Common myeloid progenitor, CD34-positive (primary cell): ENCODE results near the gene SLC37A3.
A peak's percentile ranks its signal among the peaks of the same experiment; 100 is the strongest.

ENCODE experiments used
- CTCF ChIA-PET: fragments of 350-600 bp; sonication (Branson Sonifier 250); formaldehyde crosslinking; loops from one replicate; lab custom pipeline; 2021; ENCODE audit warnings: antibody characterized with exemption; lab: Charles Lee
- POLR2A ChIA-PET: fragments of 350-600 bp; sonication (Branson Sonifier 250); formaldehyde crosslinking; loops from one replicate; lab custom pipeline; 2021; ENCODE audit warnings: antibody characterized with exemption; lab: Charles Lee
- DNase-seq, 3 donors: peaks; one replicate each; pipeline versions ENCODE4 v3.0.0 to v3.0.0-alpha.2; 2013
- H3K27ac ChIP-seq, 2 experiments: 1 replicate in 1 of 2; 2 replicates in 1 of 2; pipeline ENCODE4 v1.7.0; 2013; ENCODE audit warnings: inconsistent platforms in 2 of 2, low read length in 2 of 2, mild to moderate bottlenecking in 2 of 2, low read depth in 1 of 2, moderate library complexity in 1 of 2; ENCODE audit not compliant: severe bottlenecking in 2 of 2, insufficient read depth in 1 of 2, poor library complexity in 1 of 2
- H3K27me3 ChIP-seq, 5 experiments: replicated peaks in 2 of 5; 1 replicate in 3 of 5; 2 replicates in 2 of 5; pipeline versions ENCODE4 v1.6.1 to v1.7.0; 2013; ENCODE audit warnings: low read length in 4 of 5, mild to moderate bottlenecking in 2 of 5, moderate library complexity in 2 of 5, inconsistent platforms in 1 of 5; ENCODE audit not compliant: insufficient read depth in 5 of 5, control insufficient read depth in 4 of 5
- H3K36me3 ChIP-seq, 4 experiments: 1 replicate in 2 of 4; 2 replicates in 2 of 4; pipeline versions ENCODE4 v1.6.1 to v1.7.0; 2013; ENCODE audit warnings: low read length in 3 of 4, control low read depth in 1 of 4, mild to moderate bottlenecking in 1 of 4; ENCODE audit not compliant: control insufficient read depth in 4 of 4, insufficient read depth in 4 of 4
- H3K4me1 ChIP-seq, 4 experiments: 1 replicate in 3 of 4; 2 replicates in 1 of 4; pipeline versions ENCODE4 v1.6.1 to v1.7.1; 2013; ENCODE audit warnings: low read length in 3 of 4, mild to moderate bottlenecking in 3 of 4, control low read depth in 1 of 4, inconsistent platforms in 1 of 4, moderate library complexity in 1 of 4; ENCODE audit not compliant: control insufficient read depth in 4 of 4, insufficient read depth in 4 of 4; ENCODE audit errors: control extremely low read depth in 1 of 4
- H3K4me3 ChIP-seq, 7 experiments: 1 replicate in 4 of 7; 2 replicates in 3 of 7; pipeline versions ENCODE4 v1.5.1 to v1.7.0; 2013; ENCODE audit warnings: mild to moderate bottlenecking in 7 of 7, low read length in 6 of 7, moderate library complexity in 6 of 7, inconsistent platforms in 2 of 7, low read depth in 2 of 7, control low read depth in 1 of 7; ENCODE audit not compliant: insufficient read depth in 4 of 7, control insufficient read depth in 1 of 7; ENCODE audit errors: extremely low read depth in 1 of 7
- H3K9me3 ChIP-seq, 5 experiments: 1 replicate in 4 of 5; 2 replicates in 1 of 5; pipeline versions ENCODE4 v1.6.1 to v1.7.1; 2013; ENCODE audit warnings: low read length in 4 of 5, mild to moderate bottlenecking in 2 of 5, inconsistent platforms in 1 of 5, low read depth in 1 of 5, moderate library complexity in 1 of 5; ENCODE audit not compliant: control insufficient read depth in 4 of 5, insufficient read depth in 2 of 5; ENCODE audit errors: control extremely low read depth in 1 of 5
- WGBS: methylation state at CpG from one replicate; pipeline ENCODE4 v1.1.5; 2013; ENCODE audit not compliant: insufficient coverage; 5-methylcytosine and 5-hydroxymethylcytosine counted together

The SLC37A3 gene

GRCh38 chr7:140294454-140294853 is 103.9 kb downstream of the SLC37A3 start:
- CTCF ChIA-PET: interaction anchor here (1.0 to 2.5 kb wide), 3 partner anchors 10 to 68 kb away, joined by 3 to 11 read pairs (median 6); no protein-coding TSS in a partner anchor
- no peaks in the 10 kb centered on the region for H3K4me1 ChIP-seq
- no peaks in the 10 kb centered on the region for H3K36me3 ChIP-seq
- no peaks in the 10 kb centered on the region for H3K9me3 ChIP-seq
- 100% methylated on average over 2 of the region's 2 CpGs for WGBS
- no peak overlapping the region for H3K27ac ChIP-seq
- POLR2A ChIA-PET: no interaction called here
- no peak overlapping the region for H3K4me3 ChIP-seq
- peak in 1 of 3 donors; percentile 23 for DNase-seq
- H3K27me3 ChIP-seq: no peaks in the 10 kb centered on the region

GRCh38 chr7:140292438-140292837 is 105.9 kb downstream of the SLC37A3 start:
- POLR2A ChIA-PET: no interaction called here
- DNase-seq: no peak
- H3K4me3 ChIP-seq: no peak overlapping the region
- WGBS: 94% methylated on average over 31 of the region's 31 CpGs
- CTCF ChIA-PET: interaction anchor here (1.3 kb wide), 1 partner anchor 12 kb away, joined by 3 read pairs; no protein-coding TSS in a partner anchor
- no peaks in the 10 kb centered on the region for H3K9me3 ChIP-seq
- H3K27me3 ChIP-seq: no peaks in the 10 kb centered on the region
- no peaks in the 10 kb centered on the region for H3K36me3 ChIP-seq
- no peak overlapping the region for H3K27ac ChIP-seq
- no peaks in the 10 kb centered on the region for H3K4me1 ChIP-seq

- DNase-seq: no peak
- CTCF ChIA-PET: interaction anchor here (1.2 to 2.0 kb wide), 2 partner anchors 14 to 30 kb away, joined by 3 to 8 read pairs; no protein-coding TSS in a partner anchor
- Histone ChIP-seq H3K4me3 (no peak overlapping the region), H3K36me3 (no peaks in the 10 kb centered on the region), H3K27ac (no peak overlapping the region), H3K27me3 (no peaks in the 10 kb centered on the region), H3K4me1 (no peaks in the 10 kb centered on the region), H3K9me3 (no peaks in the 10 kb centered on the region)
- 98% methylated on average over 4 of the region's 6 CpGs for WGBS
- POLR2A ChIA-PET: no interaction called here
Observed at GRCh38 chr7:140289804-140290203, 108.5 kb downstream of the SLC37A3 start.

GRCh38 chr7:140287988-140288387 is 110.3 kb downstream of the SLC37A3 start:
- no peak overlapping the region for H3K4me3 ChIP-seq
- POLR2A ChIA-PET: no interaction called here
- no peak for DNase-seq
- H3K36me3 ChIP-seq: no peaks in the 10 kb centered on the region
- CTCF ChIA-PET: no interaction called here
- no peaks in the 10 kb centered on the region for H3K27me3 ChIP-seq
- H3K9me3 ChIP-seq: peaks cover 0 to 2% (median 0%) of the 10 kb centered on the region in 5 experiments
- 100% methylated on average over 1 of the region's 3 CpGs for WGBS
- no peaks in the 10 kb centered on the region for H3K4me1 ChIP-seq
- no peak overlapping the region for H3K27ac ChIP-seq

GRCh38 chr7:140285938-140286337 is 112.4 kb downstream of the SLC37A3 start:
- no peak overlapping the region for H3K4me3 ChIP-seq
- H3K27me3 ChIP-seq: no peaks in the 10 kb centered on the region
- H3K4me1 ChIP-seq: no peaks in the 10 kb centered on the region
- 100% methylated on average over 3 of the region's 6 CpGs for WGBS
- DNase-seq: no peak
- ChIA-PET POLR2A (no interaction called here), CTCF (interaction anchor here (0.5 kb wide), 1 partner anchor 8 kb away, joined by 3 read pairs; no protein-coding TSS in a partner anchor)
- no peak overlapping the region for H3K27ac ChIP-seq
- peaks cover 0 to 2% (median 0%) of the 10 kb centered on the region in 5 experiments for H3K9me3 ChIP-seq
- H3K36me3 ChIP-seq: no peaks in the 10 kb centered on the region

- Histone ChIP-seq H3K27me3 (no peaks in the 10 kb centered on the region), H3K4me1 (no peaks in the 10 kb centered on the region), H3K36me3 (no peaks in the 10 kb centered on the region), H3K4me3 (no peak overlapping the region), H3K27ac (no peak overlapping the region), H3K9me3 (peaks cover 0 to 2% (median 0%) of the 10 kb centered on the region in 5 experiments)
- DNase-seq: no peak
- WGBS: 100% methylated on average over 1 of the region's 1 CpG
- POLR2A ChIA-PET: no interaction called here
- CTCF ChIA-PET: interaction anchor here (0.5 kb wide), 1 partner anchor 181 kb away, joined by 4 read pairs; no protein-coding TSS in a partner anchor
Observed at GRCh38 chr7:140284062-140284461, 114.3 kb downstream of the SLC37A3 start.
